CD4-positive, alpha-beta T cell (primary cell): ENCODE measurements around the gene PTPRN2. TPM values are rescaled to one million over a fixed set of nuclear protein-coding genes. Genes with fewer than 3 reads are reported as not detected.

Experiments used
- ATAC-seq: fragments of 200-7000 bp; cut with Tn5 transposase; one replicate; pipeline ENCODE4 v1.10.0; 2022; ENCODE audit warnings: mild to moderate bottlenecking; ENCODE audit not compliant: poor library complexity
- CTCF ChIA-PET: fragments of 350-600 bp; sonication (Branson Sonifier 250); formaldehyde crosslinking; loops from one replicate; lab custom pipeline; 2021; ENCODE audit warnings: antibody characterized with exemption, inconsistent platforms; lab: Charles Lee
- POLR2A ChIA-PET: fragments of 350-600 bp; sonication (Branson Sonifier 250); formaldehyde crosslinking; loops from one replicate; lab custom pipeline; 2021; ENCODE audit warnings: antibody characterized with exemption, inconsistent platforms; lab: Charles Lee
- DNase-seq, 14 experiments: peaks; one replicate each; pipeline ENCODE4 v3.0.0-alpha.2; 2013 to 2020; ENCODE audit warnings: mixed read lengths in 2 of 14
- H3K27ac ChIP-seq, 2 donors: one replicate each; pipeline versions ENCODE4 v1.5.1 to v1.7.0; 2013; ENCODE audit warnings: low read length in 2 of 2, low read depth in 1 of 2, mild to moderate bottlenecking in 1 of 2
- H3K27me3 ChIP-seq, 2 experiments: 1 replicate in 1 of 2; 2 replicates in 1 of 2; pipeline versions ENCODE4 v1.6.1 to v1.7.0; 2013; ENCODE audit warnings: low read length in 2 of 2, control low read depth in 1 of 2, mild to moderate bottlenecking in 1 of 2, moderate library complexity in 1 of 2; ENCODE audit not compliant: insufficient read depth in 2 of 2, control insufficient read depth in 1 of 2
- H3K36me3 ChIP-seq: one replicate; pipeline ENCODE4 v1.6.1; 2013; ENCODE audit warnings: low read length, control low read depth; ENCODE audit not compliant: insufficient read depth
- H3K4me1 ChIP-seq: one replicate; pipeline ENCODE4 v1.6.1; 2013; ENCODE audit warnings: low read length, control low read depth; ENCODE audit not compliant: insufficient read depth
- H3K4me3 ChIP-seq: one replicate; pipeline ENCODE4 v1.5.1; 2013; ENCODE audit warnings: mild to moderate bottlenecking, low read length, moderate library complexity
- H3K9me3 ChIP-seq, 2 experiments: 1 replicate in 1 of 2; 2 replicates in 1 of 2; pipeline versions ENCODE4 v1.6.1 to v1.7.0; 2013; ENCODE audit warnings: low read length in 2 of 2, mild to moderate bottlenecking in 2 of 2, control low read depth in 1 of 2, moderate library complexity in 1 of 2; ENCODE audit not compliant: control insufficient read depth in 1 of 2, insufficient read depth in 1 of 2
- H3K27ac Mint-ChIP-seq: one replicate; pipeline ENCODE4 v1.8.0; 2020; ENCODE audit warnings: mixed read lengths
- H3K27me3 Mint-ChIP-seq: one replicate; pipeline ENCODE4 v1.8.0; 2021; ENCODE audit warnings: mixed read lengths
- H3K36me3 Mint-ChIP-seq: one replicate; pipeline ENCODE4 v1.8.0; 2021; ENCODE audit warnings: low read depth, mixed read lengths
- H3K4me1 Mint-ChIP-seq: one replicate; pipeline ENCODE4 v1.8.0; 2021; ENCODE audit warnings: low read depth, mixed read lengths
- H3K4me3 Mint-ChIP-seq: one replicate; pipeline ENCODE4 v1.8.0; 2020; ENCODE audit warnings: mild to moderate bottlenecking, mixed read lengths
- H3K9me3 Mint-ChIP-seq: one replicate; pipeline ENCODE4 v1.8.0; 2020; ENCODE audit warnings: mixed read lengths
- intact Hi-C, 2 experiments: fragments of 100-400 bp; cut with DNase I in 1 of 2; cut with micrococcal nuclease in 1 of 2; formaldehyde crosslinking; loops; one replicate each; pipeline versions ENCODE4 v1.15.1 to v1.9.0; 2023 to 2025; cut with DNase I, micrococcal nuclease
- total RNA-seq, 174 experiments: library from RNA in 2 of 174; stranded (reverse) in 2 of 174; gene quantifications; one replicate each; pipeline ENCODE4 v1.2.3 and lab custom pipeline; 2021 to 2026
- TF ChIP-seq, protein P1 (sequence below): fragments of 200-600 bp; IDR thresholded peaks from one replicate; pipeline ENCODE4 v1.8.0; 2022; ENCODE audit warnings: antibody characterized with exemption, mild to moderate bottlenecking

The PTPRN2 gene
- total RNA-seq, 2 experiments from 2014 or later, result 0.34 to 0.44 TPM

- intact Hi-C loops, result no loop called here
- Histone ChIP-seq H3K27me3 (no peaks in the 10 kb centered on the region), H3K9me3 (peaks cover 0 to 11% of the 10 kb centered on the region in 2 experiments), H3K4me3 (no peak overlapping the region), H3K27ac (no peak overlapping the region), H3K36me3 (no peaks in the 10 kb centered on the region), H3K4me1 (no peaks in the 10 kb centered on the region)
- DNase-seq (no peak), ATAC-seq (no peak)
- Mint-ChIP-seq H3K4me3 (no peak overlapping the region), H3K27ac (no peak overlapping the region), H3K9me3 (no peaks in the 10 kb centered on the region), H3K36me3 (no peaks in the 10 kb centered on the region), H3K27me3 (no peaks in the 10 kb centered on the region), H3K4me1 (no peaks in the 10 kb centered on the region)
- TF ChIP-seq, protein P1, sequence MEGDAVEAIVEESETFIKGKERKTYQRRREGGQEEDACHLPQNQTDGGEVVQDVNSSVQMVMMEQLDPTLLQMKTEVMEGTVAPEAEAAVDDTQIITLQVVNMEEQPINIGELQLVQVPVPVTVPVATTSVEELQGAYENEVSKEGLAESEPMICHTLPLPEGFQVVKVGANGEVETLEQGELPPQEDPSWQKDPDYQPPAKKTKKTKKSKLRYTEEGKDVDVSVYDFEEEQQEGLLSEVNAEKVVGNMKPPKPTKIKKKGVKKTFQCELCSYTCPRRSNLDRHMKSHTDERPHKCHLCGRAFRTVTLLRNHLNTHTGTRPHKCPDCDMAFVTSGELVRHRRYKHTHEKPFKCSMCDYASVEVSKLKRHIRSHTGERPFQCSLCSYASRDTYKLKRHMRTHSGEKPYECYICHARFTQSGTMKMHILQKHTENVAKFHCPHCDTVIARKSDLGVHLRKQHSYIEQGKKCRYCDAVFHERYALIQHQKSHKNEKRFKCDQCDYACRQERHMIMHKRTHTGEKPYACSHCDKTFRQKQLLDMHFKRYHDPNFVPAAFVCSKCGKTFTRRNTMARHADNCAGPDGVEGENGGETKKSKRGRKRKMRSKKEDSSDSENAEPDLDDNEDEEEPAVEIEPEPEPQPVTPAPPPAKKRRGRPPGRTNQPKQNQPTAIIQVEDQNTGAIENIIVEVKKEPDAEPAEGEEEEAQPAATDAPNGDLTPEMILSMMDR, result no peak
- ChIA-PET CTCF (no interaction called here), POLR2A (no interaction called here)
Measured at GRCh38 chr7:158447151-158447505, 140.5 kb downstream of the PTPRN2 start.

GRCh38 chr7:158446706-158447105, 140.9 kb downstream of the PTPRN2 start:
- TF ChIP-seq, protein P1, result no peak
- H3K4me3 Mint-ChIP-seq, result no peak overlapping the region
- no peak for ATAC-seq
- H3K27me3 Mint-ChIP-seq, result no peaks in the 10 kb centered on the region
- Histone ChIP-seq H3K4me1 (no peaks in the 10 kb centered on the region), H3K9me3 (peaks cover 0 to 11% of the 10 kb centered on the region in 2 experiments), H3K36me3 (no peaks in the 10 kb centered on the region), H3K27me3 (no peaks in the 10 kb centered on the region), H3K27ac (no peak overlapping the region), H3K4me3 (no peak overlapping the region)
- intact Hi-C loops, result no loop called here
- POLR2A ChIA-PET, result no interaction called here
- H3K9me3 Mint-ChIP-seq, result no peaks in the 10 kb centered on the region
- no peaks in the 10 kb centered on the region for H3K4me1 Mint-ChIP-seq
- CTCF ChIA-PET, result no interaction called here
- H3K27ac Mint-ChIP-seq, result no peak overlapping the region
- no peak for DNase-seq
- no peaks in the 10 kb centered on the region for H3K36me3 Mint-ChIP-seq

DNA sequence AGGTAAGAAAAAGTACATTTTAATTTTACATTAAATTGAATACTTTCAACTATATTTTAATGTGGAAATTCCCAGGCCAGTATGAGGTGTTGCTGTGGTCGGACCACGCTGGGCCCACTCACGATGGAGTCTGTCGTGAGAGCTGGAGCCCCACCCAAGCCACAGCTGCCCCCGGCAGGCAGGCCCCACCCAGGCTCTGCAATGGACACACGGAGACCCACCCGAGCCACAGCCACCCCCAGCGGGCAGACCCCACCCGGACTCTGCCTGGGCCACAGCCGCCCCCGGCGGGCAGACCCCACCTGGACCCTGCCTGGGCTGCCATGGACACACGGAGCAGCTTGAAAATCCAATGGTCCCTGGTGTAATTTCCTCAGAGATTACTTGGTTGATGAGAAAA, 141.3 kb downstream of the PTPRN2 start:
- Mint-ChIP-seq H3K27ac (no peak overlapping the region), H3K36me3 (no peaks in the 10 kb centered on the region), H3K4me1 (no peaks in the 10 kb centered on the region), H3K27me3 (no peaks in the 10 kb centered on the region), H3K9me3 (peaks cover 2% of the 10 kb centered on the region), H3K4me3 (no peak overlapping the region)
- ChIA-PET POLR2A (no interaction called here), CTCF (no interaction called here)
- Histone ChIP-seq H3K27ac (no peak overlapping the region), H3K36me3 (no peaks in the 10 kb centered on the region), H3K27me3 (no peaks in the 10 kb centered on the region), H3K4me1 (no peaks in the 10 kb centered on the region), H3K4me3 (no peak overlapping the region), H3K9me3 (peaks cover 0 to 11% of the 10 kb centered on the region in 2 experiments)
- no peak for ATAC-seq
- TF ChIP-seq, protein P1, result no peak
- intact Hi-C loops, result no loop called here
- no peak for DNase-seq
